H1 (cell line): ENCODE measurements around the gene ZNF300. TPM values are rescaled to one million over a fixed set of nuclear protein-coding genes. Genes with fewer than 3 reads are reported as not detected.

Experiments
- ATF2 ChIP-seq: IDR thresholded peaks from 2 replicates; pipeline ENCODE4 v1.6.1; 2012; ENCODE audit warnings: low read length, inconsistent platforms
- BCL11A ChIP-seq, 2 experiments: IDR thresholded peaks; one replicate each; pipeline ENCODE4 v1.6.1; 2011; ENCODE audit warnings: low read depth in 2 of 2, low read length in 2 of 2, mild to moderate bottlenecking in 2 of 2
- CBX8 ChIP-seq: fragments of 300-800, 300-1000 bp; sonication (generic); IDR thresholded peaks from 2 replicates; pipeline ENCODE4 v1.7.1; 2016; ENCODE audit warnings: low read depth, low read length, borderline replicate concordance
- MAFK ChIP-seq: IDR thresholded peaks from 2 replicates; pipeline ENCODE4 v1.6.1; 2012; ENCODE audit warnings: low read depth, mild to moderate bottlenecking, improper control_type of control experiment, low read length
- POLR2A ChIP-seq, 2 experiments: IDR thresholded peaks; 1 replicate in 1 of 2; 2 replicates in 1 of 2; pipeline ENCODE4 v1.6.1; 2011; ENCODE audit warnings: low read depth in 2 of 2, low read length in 2 of 2, mild to moderate bottlenecking in 2 of 2; ENCODE audit errors: control extremely low read depth in 1 of 2
- RXRA ChIP-seq: IDR thresholded peaks from 2 replicates; pipeline ENCODE4 v1.6.1; 2011; ENCODE audit warnings: low read depth, mild to moderate bottlenecking, low read length, moderate library complexity; ENCODE audit not compliant: insufficient read depth
- SP1 ChIP-seq: IDR thresholded peaks from 2 replicates; pipeline ENCODE4 v1.6.1; 2011; ENCODE audit warnings: low read depth, low read length
- TAF1 ChIP-seq: IDR thresholded peaks from 2 replicates; pipeline ENCODE4 v1.6.1; 2011; ENCODE audit warnings: mild to moderate bottlenecking, low read depth, low read length
- TCF12 ChIP-seq: IDR thresholded peaks from 2 replicates; pipeline ENCODE4 v1.6.1; 2011; ENCODE audit warnings: low read depth, mild to moderate bottlenecking, low read length
- USF2 ChIP-seq: IDR thresholded peaks from 2 replicates; pipeline ENCODE4 v1.6.1; 2011; ENCODE audit warnings: low read length, improper control_type of control experiment
- polyA plus RNA-seq, 7 experiments: library from polyadenylated mRNA; depleted of rRNA in 3 of 7; stranded (reverse) in 5 of 7; unstranded in 2 of 7; fragments of >200 nt in 5 of 7; fragments of 200-250 nt in 2 of 7; gene quantifications; 1 replicate in 5 of 7; 2 replicates in 1 of 7; 4 replicates in 1 of 7; pipeline versions ENCODE4 v1.2.1 to v1.2.3, GENCODE V29; 2011 to 2013; ENCODE audit warnings: missing spikeins in 2 of 7, mixed read lengths in 2 of 7
- total RNA-seq: library from RNA; stranded (reverse); fragmentation: NEBNext Ultra II Directional; extraction: Animal tissue kit (Norgen Biotek cat#: 25700); gene quantifications from 2 replicates; pipeline ENCODE4 v1.2.1, GENCODE V29; 2021

ZNF300 gene
- total and polyA plus RNA-seq, 2 of the 8 experiments (the other 6 are each of a cell fraction or from before 2014, with no cell fraction given), result 6.7 to 15.8 TPM

GRCh38 chr5:150851039-150851438 lies 53.7 kb downstream of the ZNF300 start (continued):
- TF ChIP-seq ATF2, result no peak
- no peak for TF ChIP-seq CBX8
- TF ChIP-seq BCL11A (IDR thresholded peaks at IDR 0.05; ENCODE audit: low read depth in 2 of 2, low read length in 2 of 2), result no peak
- TF ChIP-seq TCF12, result no peak
- no peak for TF ChIP-seq SP1
- TF ChIP-seq MAFK, result no peak
- no peak for TF ChIP-seq POLR2A (IDR thresholded peaks at IDR 0.05; ENCODE audit: control extremely low read depth in 1 of 2, low read depth in 2 of 2, low read length in 2 of 2)
- TF ChIP-seq RXRA, result no peak
- no peak for TF ChIP-seq TAF1
- no peak for TF ChIP-seq USF2
